Ovary (tissue), 3 donors: ENCODE results near the gene SUMO3.

Experiments used
- EP300 ChIP-seq: sonication (generic); formaldehyde crosslinking; IDR thresholded peaks from one replicate; pipeline ENCODE4 v1.6.1; 2017; ENCODE audit warnings: antibody characterized with exemption
- POLR2A ChIP-seq: fragments of 450-650 bp; IDR thresholded peaks from one replicate; pipeline ENCODE4 v1.6.1; 2017; ENCODE audit warnings: antibody characterized with exemption, mild to moderate bottlenecking, moderate library complexity
- TF ChIP-seq, protein P1 (sequence below), 3 donors: fragments of 450-650 bp in 2 of 3; fragments of 200-600 bp in 1 of 3; IDR thresholded peaks; one replicate each; pipeline versions ENCODE4 v1.5.1 to v1.8.0; 2016 to 2022; ENCODE audit warnings: antibody characterized with exemption in 3 of 3, mild to moderate bottlenecking in 1 of 3
- donor health status: DM: no; HTN: no; CAD: no.

DNA sequence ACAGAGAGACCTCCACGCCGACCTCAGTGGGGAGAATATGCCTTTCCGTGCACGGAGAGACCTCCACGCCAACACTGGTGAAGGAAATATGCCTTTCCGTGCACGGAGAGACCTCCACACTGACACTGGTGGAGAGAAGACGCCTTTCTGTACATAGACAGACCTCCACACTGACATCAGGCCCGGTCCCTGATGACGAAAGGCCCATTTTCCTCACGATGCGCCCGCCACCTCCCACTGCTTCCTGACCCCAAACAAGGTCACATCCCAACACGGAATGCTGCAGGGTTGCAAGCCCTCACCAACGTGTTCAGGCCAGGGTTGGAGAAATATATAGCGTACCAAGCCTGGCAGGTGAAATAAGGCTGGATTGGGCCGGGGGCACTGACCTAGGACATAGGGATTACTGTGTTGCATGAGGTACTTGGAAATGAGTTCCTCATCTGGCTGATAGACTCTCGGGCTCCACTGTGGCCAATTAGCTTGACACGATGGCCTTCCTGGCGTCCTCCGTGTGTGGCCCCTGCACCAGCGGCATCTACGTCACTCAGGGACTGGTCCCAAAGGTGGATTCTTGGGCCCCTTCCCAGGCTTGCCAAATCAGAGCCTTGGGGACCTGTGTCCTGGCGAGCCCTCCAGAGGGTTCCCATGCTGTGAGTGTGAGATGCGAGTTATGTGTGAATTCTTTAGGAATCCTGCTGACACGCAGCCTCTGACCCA is 16.5 kb upstream of the SUMO3 start:
- TF ChIP-seq, protein P1, sequence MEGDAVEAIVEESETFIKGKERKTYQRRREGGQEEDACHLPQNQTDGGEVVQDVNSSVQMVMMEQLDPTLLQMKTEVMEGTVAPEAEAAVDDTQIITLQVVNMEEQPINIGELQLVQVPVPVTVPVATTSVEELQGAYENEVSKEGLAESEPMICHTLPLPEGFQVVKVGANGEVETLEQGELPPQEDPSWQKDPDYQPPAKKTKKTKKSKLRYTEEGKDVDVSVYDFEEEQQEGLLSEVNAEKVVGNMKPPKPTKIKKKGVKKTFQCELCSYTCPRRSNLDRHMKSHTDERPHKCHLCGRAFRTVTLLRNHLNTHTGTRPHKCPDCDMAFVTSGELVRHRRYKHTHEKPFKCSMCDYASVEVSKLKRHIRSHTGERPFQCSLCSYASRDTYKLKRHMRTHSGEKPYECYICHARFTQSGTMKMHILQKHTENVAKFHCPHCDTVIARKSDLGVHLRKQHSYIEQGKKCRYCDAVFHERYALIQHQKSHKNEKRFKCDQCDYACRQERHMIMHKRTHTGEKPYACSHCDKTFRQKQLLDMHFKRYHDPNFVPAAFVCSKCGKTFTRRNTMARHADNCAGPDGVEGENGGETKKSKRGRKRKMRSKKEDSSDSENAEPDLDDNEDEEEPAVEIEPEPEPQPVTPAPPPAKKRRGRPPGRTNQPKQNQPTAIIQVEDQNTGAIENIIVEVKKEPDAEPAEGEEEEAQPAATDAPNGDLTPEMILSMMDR (IDR thresholded peaks at IDR 0.05): no peak
- TF ChIP-seq POLR2A (no peak), EP300 (no peak)
